HCT116 (cell line): ENCODE measurements around the gene NUP153. TPM values are rescaled to one million over a fixed set of nuclear protein-coding genes. Genes with fewer than 3 reads are reported as not detected.
A peak's percentile ranks its signal among the peaks of the same experiment; 100 is the strongest.

Experiments used
- ATAC-seq: fragments of 200-7000 bp; cut with Tn5 transposase; 2 replicates; pipeline ENCODE4 v1.9.1; 2020; ENCODE audit warnings: mild to moderate bottlenecking, moderate library complexity
- BruUV-seq: library from RNA; stranded (reverse); fragments of 400-500 nt; replicated peaks from 2 replicates; lab custom pipeline; 2021; lab: Mats Ljungman, UMichigan
- CTCF ChIA-PET: fragments of 300-600 bp; sonication (Branson Sonifier 250); formaldehyde crosslinking; loops from one replicate; lab custom pipeline; 2021; ENCODE audit warnings: antibody characterized with exemption; lab: Charles Lee
- POLR2A ChIA-PET: fragments of 300-600, 350-600 bp; sonication (Branson Sonifier 250); formaldehyde crosslinking; loops from one replicate; lab custom pipeline; 2021; ENCODE audit warnings: antibody characterized with exemption; lab: Charles Lee
- RAD21 ChIA-PET, 2 experiments: fragments of 300-600 bp; sonication (Branson Sonifier 250); formaldehyde crosslinking; loops; one replicate each; lab custom pipeline; 2023; ENCODE audit warnings: low total read pairs in 2 of 2; ENCODE audit not compliant: uncharacterized antibody in 2 of 2, unreplicated experiment in 2 of 2, low non-redundant PET in 1 of 2; lab: Charles Lee
- DNase-seq: peaks from one replicate; pipeline ENCODE4 v3.0.0-alpha.2; 2010; ENCODE audit warnings: low read depth, low spot score
- H2AFZ ChIP-seq: fragments of 200-600 bp; shearing (Covaris generic), sonication (generic); 2 replicates; pipeline ENCODE4 v1.6.1; 2017; ENCODE audit warnings: low read depth, mixed run types, mixed read lengths, antibody characterized with exemption, low read length; ENCODE audit not compliant: poor library complexity, severe bottlenecking
- H3K27ac ChIP-seq: 2 replicates; pipeline ENCODE4 v1.5.1; 2012; ENCODE audit warnings: low read depth, low read length
- H3K27me3 ChIP-seq: fragments of 200-600 bp; sonication (generic); 2 replicates; pipeline ENCODE4 v1.6.1; 2016; ENCODE audit warnings: mixed run types, low read length, mixed read lengths; ENCODE audit not compliant: insufficient read depth
- H3K36me3 ChIP-seq, 2 experiments: fragments of 200-500 bp in 1 of 2; fragments of 200-600 bp in 1 of 2; sonication (Bioruptor generic) in 1 of 2; sonication (generic) in 1 of 2; 2 replicates each; pipeline versions ENCODE4 v1.5.1 to v1.6.1; 2014 to 2016; ENCODE audit warnings: low read length in 2 of 2, inconsistent platforms in 1 of 2, mixed read lengths in 1 of 2, mixed run types in 1 of 2; ENCODE audit not compliant: insufficient read depth in 2 of 2, control insufficient read depth in 1 of 2
- H3K4me1 ChIP-seq, 2 experiments: fragments of 200-600 bp in 1 of 2; sonication (generic) in 1 of 2; 2 replicates each; pipeline versions ENCODE4 v1.5.1 to v1.6.1; 2012 to 2017; ENCODE audit warnings: low read length in 2 of 2, inconsistent platforms in 1 of 2, mild to moderate bottlenecking in 1 of 2, mixed read lengths in 1 of 2, mixed run types in 1 of 2, moderate library complexity in 1 of 2; ENCODE audit not compliant: insufficient read depth in 2 of 2, control insufficient read depth in 1 of 2
- H3K4me2 ChIP-seq: fragments of 200-600 bp; sonication (generic); 2 replicates; pipeline ENCODE4 v1.6.1; 2017; ENCODE audit warnings: mixed run types, low read length, mixed read lengths
- H3K4me3 ChIP-seq, 2 experiments: fragments of 200-600 bp in 1 of 2; sonication (generic) in 1 of 2; replicated peaks in 1 of 2; 2 replicates each; pipeline ENCODE4 v1.5.1; 2011 to 2016; ENCODE audit warnings: low read length in 2 of 2, control low read depth in 1 of 2, low read depth in 1 of 2, mild to moderate bottlenecking in 1 of 2, mixed read lengths in 1 of 2, mixed run types in 1 of 2
- H3K79me2 ChIP-seq: fragments of 200-600 bp; sonication (generic); 2 replicates; pipeline ENCODE4 v1.6.1; 2017; ENCODE audit warnings: mild to moderate bottlenecking, mixed run types, low read length, moderate library complexity, mixed read lengths; ENCODE audit not compliant: insufficient read depth
- H3K9ac ChIP-seq: fragments of 200-600 bp; sonication (generic); 2 replicates; pipeline ENCODE4 v1.6.1; 2016; ENCODE audit warnings: low read length, mixed read lengths
- H3K9me2 ChIP-seq: fragments of 200-600 bp; sonication (generic), shearing (Covaris generic); 2 replicates; pipeline ENCODE4 v1.6.1; 2017; ENCODE audit warnings: mixed run types, mild to moderate bottlenecking, moderate library complexity; ENCODE audit not compliant: insufficient read depth
- H3K9me3 ChIP-seq, 2 experiments: fragments of 200-500 bp in 1 of 2; fragments of 200-600 bp in 1 of 2; sonication (Bioruptor generic) in 1 of 2; sonication (generic) in 1 of 2; 2 replicates each; pipeline ENCODE4 v1.6.1; 2014 to 2017; ENCODE audit warnings: low read length in 2 of 2, mixed read lengths in 2 of 2, inconsistent platforms in 1 of 2, low read depth in 1 of 2, mild to moderate bottlenecking in 1 of 2, mixed run types in 1 of 2, moderate library complexity in 1 of 2; ENCODE audit not compliant: control insufficient read depth in 1 of 2, insufficient read depth in 1 of 2
- H4K20me1 ChIP-seq: fragments of 200-600 bp; sonication (generic), shearing (Covaris generic); 2 replicates; pipeline ENCODE4 v1.6.1; 2017; ENCODE audit warnings: mixed run types, mild to moderate bottlenecking, moderate library complexity; ENCODE audit not compliant: insufficient read depth
- CEBPB ChIP-seq: IDR thresholded peaks from 2 replicates; pipeline ENCODE4 v1.6.1; 2012; ENCODE audit warnings: low read depth
- CTCF ChIP-seq, 3 experiments: fragments of 200-600 bp in 1 of 3; sonication (generic) in 1 of 3; IDR thresholded peaks in 2 of 3; conservative IDR thresholded peaks in 1 of 3; 2 replicates each; pipeline ENCODE4 v1.5.1; 2012 to 2017; ENCODE audit warnings: low read depth in 2 of 3, low read length in 2 of 3, antibody characterized with exemption in 1 of 3, borderline replicate concordance in 1 of 3, control low read depth in 1 of 3, mild to moderate bottlenecking in 1 of 3, mixed read lengths in 1 of 3, mixed run types in 1 of 3, moderate library complexity in 1 of 3; ENCODE audit not compliant: insufficient read depth in 1 of 3
- EZH2phosphoT487 ChIP-seq: fragments of 200-600 bp; IDR thresholded peaks from 2 replicates; pipeline ENCODE4 v1.6.1; 2018; ENCODE audit warnings: antibody characterized with exemption, borderline replicate concordance
- FOSL1 ChIP-seq: IDR thresholded peaks from 2 replicates; pipeline ENCODE4 v1.6.1; 2012; ENCODE audit warnings: low read depth
- RAD21 ChIP-seq: IDR thresholded peaks from 2 replicates; pipeline ENCODE4 v1.6.1; 2012; ENCODE audit warnings: low read depth, mild to moderate bottlenecking
- REST ChIP-seq: IDR thresholded peaks from 2 replicates; pipeline ENCODE4 v1.6.1; 2012; ENCODE audit warnings: low read depth
- SIN3A ChIP-seq: IDR thresholded peaks from 2 replicates; pipeline ENCODE4 v1.6.1; 2012; ENCODE audit warnings: low read depth
- SP1 ChIP-seq: IDR thresholded peaks from 2 replicates; pipeline ENCODE4 v1.6.1; 2012; ENCODE audit warnings: low read depth
- SRF ChIP-seq: IDR thresholded peaks from 2 replicates; pipeline ENCODE4 v1.6.1; 2012; ENCODE audit warnings: low read depth
- TCF7L2 ChIP-seq: IDR thresholded peaks from 2 replicates; pipeline ENCODE4 v1.7.0; 2011; ENCODE audit warnings: borderline replicate concordance, inconsistent platforms; ENCODE audit not compliant: insufficient read depth, insufficient read length; ENCODE audit errors: extremely low read depth
- ZFX ChIP-seq: fragments of 450-650 bp; IDR thresholded peaks from 2 replicates; pipeline ENCODE4 v1.6.1; 2017
- intact Hi-C: fragments of 100-400 bp; cut with micrococcal nuclease; formaldehyde crosslinking; loops from 2 replicates; pipeline ENCODE4 v1.10.0; 2022
- total RNA-seq: library from RNA; stranded (reverse); gene quantifications from one replicate; pipeline ENCODE4 v1.2.1, GENCODE V29; 2021; ENCODE audit not compliant: unreplicated experiment

Gene NUP153
- total RNA-seq, 1 experiment from 2014 or later = 51.6 TPM

GRCh38 chr6:17610835-17611234 lies 95.9 kb downstream of the NUP153 start:
- H3K27me3 ChIP-seq = no peaks in the 10 kb centered on the region
- H3K36me3 ChIP-seq = peaks cover 5 to 11% of the 10 kb centered on the region in 2 experiments; a peak in 3 of 4 replicates
- intact Hi-C loops = no loop called here
- DNase-seq (no peak), ATAC-seq (no peak)
- H3K4me3 ChIP-seq = no peak overlapping the region
- H3K9me2 ChIP-seq = no peaks in the 10 kb centered on the region
- RAD21 ChIA-PET = no interaction called here
- H3K4me2 ChIP-seq = no peak overlapping the region
- H2AFZ ChIP-seq = no peak overlapping the region
- TSS peak; percentile 13 for BruUV-seq
- TF ChIP-seq CTCF (IDR thresholded peaks at IDR 0.05 in 2 of 3, conservative IDR thresholded peaks at IDR 0.05 in 1 of 3; ENCODE audit: borderline replicate concordance in 1 of 3, insufficient read depth in 1 of 3, low read depth in 2 of 3, low read length in 2 of 3) (no peak), REST (no peak), TCF7L2 (no peak), SRF (no peak), RAD21 (no peak), SP1 (no peak), FOSL1 (no peak), SIN3A (no peak), EZH2phosphoT487 (no peak), ZFX (no peak), CEBPB (no peak)
- H3K79me2 ChIP-seq = no peaks in the 10 kb centered on the region
- H3K4me1 ChIP-seq = no peaks in the 10 kb centered on the region
- no peak overlapping the region for H3K27ac ChIP-seq
- CTCF ChIA-PET = no interaction called here
- no peaks in the 10 kb centered on the region for H4K20me1 ChIP-seq
- H3K9me3 ChIP-seq = no peaks in the 10 kb centered on the region
- POLR2A ChIA-PET = no interaction called here
- H3K9ac ChIP-seq = no peak overlapping the region
